ENCODE measurements around the gene PLAC1. TPM values are rescaled to one million over a fixed set of nuclear protein-coding genes. Genes with fewer than 3 reads are reported as not detected.

Gene PLAC1
- total RNA-seq, 1 experiment from 2014 or later = 0.51 TPM

DNA sequence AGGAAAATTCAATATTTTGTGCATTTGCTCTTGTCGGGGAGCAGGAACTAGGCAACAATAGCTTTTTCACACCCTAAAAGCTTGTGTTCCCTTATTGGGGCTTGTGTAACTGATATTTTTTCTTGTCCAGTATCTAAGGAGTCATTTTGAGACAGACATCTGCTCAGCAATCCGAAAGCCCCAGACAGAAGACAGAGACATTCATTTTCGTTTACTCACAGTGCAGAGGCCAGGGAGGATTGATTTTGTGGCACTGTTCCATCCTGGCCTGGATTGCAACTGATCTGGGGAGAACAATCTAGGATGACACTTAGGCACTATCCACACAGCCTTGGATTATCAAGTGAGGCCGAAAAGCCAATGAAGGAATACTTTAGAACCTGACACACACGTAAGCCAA is 27.4 kb upstream of the PLAC1 start:
- in situ Hi-C loops (cut with HindIII; ENCODE audit: low pct_unique_long_range_greater_than_20kb, low sequenced_read_pairs) = no loop called here
- ChIA-PET POLR2A (interaction anchor here (0.6 kb wide), 1 partner anchor 68 kb away, joined by 8 read pairs; no protein-coding TSS in a partner anchor), CTCF (interaction anchor here (0.7 kb wide), 1 partner anchor 20 kb away, joined by 8 read pairs; no protein-coding TSS in a partner anchor)

GRCh38 chrX:134684956-134685355 is 26.7 kb upstream of the PLAC1 start:
- CTCF ChIA-PET = interaction anchor here (0.7 kb wide), 1 partner anchor 73 kb away, joined by 6 read pairs; no protein-coding TSS in a partner anchor
- no peaks in the 10 kb centered on the region for H3K36me3 ChIP-seq (ENCODE audit: control insufficient read depth, insufficient read depth, low read length)
- POLR2A ChIA-PET = interaction anchor here (0.7 kb wide), 1 partner anchor 53 kb away, joined by 15 read pairs; no protein-coding TSS in a partner anchor
- intact Hi-C loops (cut with micrococcal nuclease; ENCODE audit: unreplicated experiment) = no loop called here
- no peaks in the 10 kb centered on the region for H3K27me3 ChIP-seq (ENCODE audit: control insufficient read depth, insufficient read depth, low read length)
- no peak overlapping the region for H3K27ac ChIP-seq (ENCODE audit: low read length)
- BruUV-seq (replicated peaks) = no TSS peak
- ATAC-seq (no peak), DNase-seq (ENCODE audit: low read depth, low spot score) (no peak)
- no peaks in the 10 kb centered on the region for H3K4me1 ChIP-seq (ENCODE audit: control insufficient read depth, insufficient read depth, low read length)
- H3K9me3 ChIP-seq (ENCODE audit: control insufficient read depth, insufficient read depth, low read depth, low read length) = no peaks in the 10 kb centered on the region
- in situ Hi-C loops (cut with HindIII; ENCODE audit: low pct_unique_long_range_greater_than_20kb, low sequenced_read_pairs) = no loop called here
- no peak overlapping the region for H3K4me3 ChIP-seq (ENCODE audit: low read depth in 2 of 2, low read length in 2 of 2)
- TF ChIP-seq POLR2AphosphoS5 (IDR thresholded peaks at IDR 0.05; ENCODE audit: low read depth, low read length) (no peak), SIN3A (IDR thresholded peaks at IDR 0.05; ENCODE audit: borderline replicate concordance, insufficient read depth, low read depth, low read length) (no peak), TCF7L2 (IDR thresholded peaks at IDR 0.05; ENCODE audit: low read depth, low read length) (no peak), REST (IDR thresholded peaks at IDR 0.05; ENCODE audit: insufficient read depth in 1 of 2, low read depth in 2 of 2, low read length in 1 of 2) (no peak)
- TF ChIP-seq, protein P1, sequence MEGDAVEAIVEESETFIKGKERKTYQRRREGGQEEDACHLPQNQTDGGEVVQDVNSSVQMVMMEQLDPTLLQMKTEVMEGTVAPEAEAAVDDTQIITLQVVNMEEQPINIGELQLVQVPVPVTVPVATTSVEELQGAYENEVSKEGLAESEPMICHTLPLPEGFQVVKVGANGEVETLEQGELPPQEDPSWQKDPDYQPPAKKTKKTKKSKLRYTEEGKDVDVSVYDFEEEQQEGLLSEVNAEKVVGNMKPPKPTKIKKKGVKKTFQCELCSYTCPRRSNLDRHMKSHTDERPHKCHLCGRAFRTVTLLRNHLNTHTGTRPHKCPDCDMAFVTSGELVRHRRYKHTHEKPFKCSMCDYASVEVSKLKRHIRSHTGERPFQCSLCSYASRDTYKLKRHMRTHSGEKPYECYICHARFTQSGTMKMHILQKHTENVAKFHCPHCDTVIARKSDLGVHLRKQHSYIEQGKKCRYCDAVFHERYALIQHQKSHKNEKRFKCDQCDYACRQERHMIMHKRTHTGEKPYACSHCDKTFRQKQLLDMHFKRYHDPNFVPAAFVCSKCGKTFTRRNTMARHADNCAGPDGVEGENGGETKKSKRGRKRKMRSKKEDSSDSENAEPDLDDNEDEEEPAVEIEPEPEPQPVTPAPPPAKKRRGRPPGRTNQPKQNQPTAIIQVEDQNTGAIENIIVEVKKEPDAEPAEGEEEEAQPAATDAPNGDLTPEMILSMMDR (IDR thresholded peaks at IDR 0.05) = no peak

More for the DNA sequence above, 27.4 kb upstream of the PLAC1 start:
- no peak overlapping the region for H3K4me3 ChIP-seq (ENCODE audit: low read depth in 2 of 2, low read length in 2 of 2)
- DNase-seq (ENCODE audit: low read depth, low spot score) (no peak), ATAC-seq (no peak)
- H3K27me3 ChIP-seq (ENCODE audit: control insufficient read depth, insufficient read depth, low read length) = no peaks in the 10 kb centered on the region
- H3K36me3 ChIP-seq (ENCODE audit: control insufficient read depth, insufficient read depth, low read length) = no peaks in the 10 kb centered on the region
- BruUV-seq (replicated peaks) = no TSS peak
- intact Hi-C loops (cut with micrococcal nuclease; ENCODE audit: unreplicated experiment) = no loop called here
- H3K9me3 ChIP-seq (ENCODE audit: control insufficient read depth, insufficient read depth, low read depth, low read length) = no peaks in the 10 kb centered on the region
- H3K4me1 ChIP-seq (ENCODE audit: control insufficient read depth, insufficient read depth, low read length) = no peaks in the 10 kb centered on the region
- TF ChIP-seq, protein P1 (IDR thresholded peaks at IDR 0.05) = no peak
- TF ChIP-seq REST (IDR thresholded peaks at IDR 0.05; ENCODE audit: insufficient read depth in 1 of 2, low read depth in 2 of 2, low read length in 1 of 2) = no peak
- TF ChIP-seq POLR2AphosphoS5 (IDR thresholded peaks at IDR 0.05; ENCODE audit: low read depth, low read length) = no peak
- no peak for TF ChIP-seq TCF7L2 (IDR thresholded peaks at IDR 0.05; ENCODE audit: low read depth, low read length)
- no peak for TF ChIP-seq SIN3A (IDR thresholded peaks at IDR 0.05; ENCODE audit: borderline replicate concordance, insufficient read depth, low read depth, low read length)
- no peak overlapping the region for H3K27ac ChIP-seq (ENCODE audit: low read length)
